Stimulated activated CD4-positive, alpha-beta T cell treated with anti-CD3 and anti-CD28 coated beads, Interleukin-1b, Interleukin-23, amount 100 ng/mL, for 1 hour (primary cell): ENCODE data around the gene GRID2IP.
"Not testable (repeated sequence)": the region's sequence is repeated elsewhere in the genome, so short reads cannot be mapped to it uniquely, and the experiment has no call there.

Source experiments
- DNase-seq, 2 donors: peaks; one replicate each; pipeline ENCODE4 v3.0.0-alpha.2; 2020; ENCODE audit warnings: low read depth in 2 of 2

The GRID2IP gene

DNA sequence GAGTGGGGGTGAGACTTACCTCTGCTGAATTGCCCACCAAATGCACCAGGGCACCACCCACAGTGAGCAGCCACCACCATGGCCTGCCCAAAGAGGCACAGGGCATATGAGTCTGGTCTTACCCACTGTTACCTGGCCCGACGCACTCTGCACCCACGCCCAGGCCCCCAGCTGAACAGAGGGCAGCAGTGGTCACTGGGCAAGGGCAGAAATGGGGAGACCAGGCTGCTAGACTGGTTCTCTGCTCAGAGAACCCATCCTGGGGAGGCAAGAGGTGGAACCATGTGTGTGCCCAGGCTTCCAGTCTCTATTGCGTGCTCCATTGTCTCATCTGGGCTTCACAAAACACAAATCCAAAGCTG lies 64.1 kb downstream of the GRID2IP start:
- no peak for DNase-seq

DNA sequence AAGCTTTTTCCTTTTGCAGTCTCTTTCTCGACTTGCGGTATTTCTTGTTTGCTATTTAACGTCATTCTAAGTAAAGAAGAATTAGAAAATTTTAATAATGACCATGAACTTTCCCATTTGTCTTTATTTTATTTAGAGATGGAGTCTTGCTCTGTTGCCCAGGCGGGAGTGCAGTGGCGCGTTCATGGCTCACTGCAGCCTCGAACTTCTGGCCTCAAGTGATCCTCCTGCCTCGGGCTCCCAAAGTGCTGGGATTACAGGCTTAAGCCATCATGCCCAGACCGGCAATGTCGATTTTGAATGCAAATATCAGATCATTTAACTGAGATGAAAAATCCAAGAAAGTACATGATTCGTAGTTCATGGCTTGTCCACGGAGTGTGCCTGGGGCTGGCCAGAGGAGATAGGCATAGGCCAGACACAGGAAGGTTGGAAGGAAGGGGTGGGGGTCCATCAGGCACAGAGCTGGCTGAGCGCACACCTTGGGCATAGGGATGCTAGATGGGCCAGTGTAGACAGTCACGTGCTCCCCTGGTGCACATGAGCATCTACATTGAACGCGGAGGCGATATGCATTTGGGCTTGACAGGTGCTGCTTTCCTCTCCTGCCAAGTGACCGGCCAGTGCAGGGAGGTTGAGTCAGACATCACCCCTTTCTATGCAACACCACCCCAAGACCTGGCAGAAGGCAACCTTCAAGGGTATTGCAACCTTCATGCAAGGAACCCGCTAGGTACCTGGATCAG lies 64.7 kb downstream of the GRID2IP start:
- no peak for DNase-seq

DNA sequence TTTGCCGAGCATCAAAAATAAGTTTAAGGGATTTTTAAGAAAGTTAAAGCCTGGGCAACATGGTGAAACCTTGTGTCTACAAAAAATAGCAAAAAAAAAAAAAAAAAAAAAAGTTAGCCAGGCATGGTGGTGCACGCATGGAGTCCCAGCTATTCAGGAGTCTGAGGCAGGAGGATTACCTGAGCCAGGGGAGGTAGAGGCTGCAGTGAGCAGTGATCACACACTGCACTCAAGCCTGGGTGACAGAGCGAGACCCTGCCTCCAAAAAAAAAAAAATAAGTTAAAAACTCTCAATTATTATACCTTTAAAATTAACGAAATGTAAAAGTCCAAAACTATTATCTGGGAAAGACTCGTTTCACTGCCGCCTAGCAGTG lies 68.5 kb downstream of the GRID2IP start:
- no peak for DNase-seq

DNA sequence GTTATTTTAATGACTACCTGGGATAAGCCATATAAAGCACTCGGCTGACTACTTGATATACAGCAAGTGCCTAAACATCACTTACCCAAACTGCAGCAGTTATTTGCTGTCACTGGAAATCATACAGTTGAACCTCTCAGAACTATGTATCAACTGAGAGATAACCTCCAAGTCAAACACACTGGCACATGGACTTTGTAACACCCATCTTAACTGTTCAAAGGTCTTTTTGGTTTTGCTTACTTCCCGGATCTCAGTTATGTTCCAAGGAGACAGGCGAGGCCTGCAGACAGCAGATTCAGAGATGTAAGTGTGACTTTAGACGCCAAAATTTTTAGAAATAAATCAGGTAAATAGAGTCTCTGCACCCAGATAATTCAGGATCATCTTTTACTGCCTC lies 69.0 kb downstream of the GRID2IP start:
- DNase-seq, result no peak

DNA sequence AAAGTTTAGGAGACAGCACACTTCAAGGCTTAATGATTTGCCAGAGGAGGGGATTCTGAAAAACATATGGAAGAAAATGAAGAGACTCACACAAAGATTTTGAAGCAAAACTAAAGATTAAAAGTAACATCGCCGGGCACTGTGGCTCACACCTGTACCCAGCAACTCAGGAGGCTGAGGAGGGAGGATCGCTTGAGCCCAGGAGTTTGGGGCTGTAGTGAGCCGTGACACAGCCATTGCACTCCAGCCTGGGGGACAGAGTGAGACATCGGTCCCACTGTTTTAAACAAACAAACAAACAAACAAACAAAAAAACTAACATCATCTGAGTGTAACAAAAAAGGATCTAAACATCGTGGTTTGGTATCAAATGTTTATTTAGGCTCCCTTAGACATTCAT lies 69.8 kb downstream of the GRID2IP start:
- no peak for DNase-seq

DNA sequence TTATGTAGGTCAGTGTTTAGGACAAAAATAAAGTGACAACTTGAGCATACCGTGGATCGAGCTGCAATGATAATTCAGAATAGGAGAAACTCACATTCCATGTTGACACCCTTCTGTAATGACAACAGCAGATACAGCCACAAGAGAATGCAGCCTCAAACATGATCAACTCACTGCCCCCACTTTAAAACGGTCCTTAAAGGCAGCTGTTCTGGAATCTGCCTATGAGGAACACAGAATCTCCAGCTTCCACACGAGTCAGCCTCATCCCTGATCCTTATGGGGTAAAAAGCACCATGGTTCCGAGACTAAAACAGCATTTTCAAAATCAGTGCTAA lies 71.0 kb downstream of the GRID2IP start:
- no peak for DNase-seq

DNA sequence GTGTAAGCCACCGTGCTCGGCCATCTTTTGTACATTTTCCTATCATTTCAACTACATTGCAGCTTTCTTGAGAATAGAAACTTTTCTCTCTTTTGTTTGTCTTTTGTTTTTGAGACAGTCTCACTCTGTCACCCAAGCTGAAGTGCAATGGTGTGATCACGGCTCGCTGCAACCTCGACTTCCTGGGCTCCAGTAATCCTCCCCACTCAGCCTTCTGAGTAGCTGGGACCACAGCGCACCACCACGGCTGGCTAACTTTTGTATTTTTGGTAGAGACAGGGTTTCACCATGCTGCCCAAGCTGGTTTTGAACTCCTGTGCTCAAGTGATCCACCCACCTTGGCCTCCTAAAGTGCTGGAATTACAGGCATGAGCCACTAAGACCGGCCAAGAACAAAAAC lies 72.2 kb downstream of the GRID2IP start:
- no peak for DNase-seq

DNA sequence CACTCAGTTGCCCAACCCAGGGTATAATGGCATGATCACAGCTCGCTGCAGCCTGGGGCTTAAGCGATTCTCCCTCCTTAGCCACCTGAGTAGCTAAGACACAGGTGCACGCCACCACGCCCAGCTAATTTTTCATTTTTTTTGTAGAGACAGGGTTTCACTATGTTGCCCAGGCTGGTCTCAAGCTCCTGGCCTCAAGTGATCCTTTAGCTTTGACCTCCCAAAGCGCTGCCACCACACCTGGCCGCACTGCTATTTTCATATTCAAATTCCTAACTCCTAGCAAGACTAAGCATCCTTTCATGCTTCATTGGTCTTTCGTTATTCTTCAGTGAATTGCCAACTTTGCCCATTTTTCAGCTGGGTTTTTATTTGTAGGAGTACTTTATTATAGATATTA lies 73.1 kb downstream of the GRID2IP start:
- no peak for DNase-seq

DNA sequence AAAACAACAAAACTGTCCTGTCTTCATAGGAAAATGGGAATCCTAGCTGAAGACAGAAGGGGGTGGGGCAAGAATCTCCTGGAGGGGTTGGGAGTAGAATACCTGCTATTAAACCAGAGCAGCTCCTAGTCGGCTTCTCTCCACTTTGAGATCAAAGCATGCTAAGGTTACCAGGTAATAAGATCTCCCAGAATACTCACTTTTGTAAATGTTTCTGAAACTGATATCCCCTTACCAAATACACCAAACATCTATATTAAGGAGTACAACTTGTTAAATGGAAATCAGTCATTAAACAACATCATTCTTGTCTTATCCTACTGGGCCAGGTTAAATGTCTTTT lies 74.0 kb downstream of the GRID2IP start:
- DNase-seq, result no peak

DNA sequence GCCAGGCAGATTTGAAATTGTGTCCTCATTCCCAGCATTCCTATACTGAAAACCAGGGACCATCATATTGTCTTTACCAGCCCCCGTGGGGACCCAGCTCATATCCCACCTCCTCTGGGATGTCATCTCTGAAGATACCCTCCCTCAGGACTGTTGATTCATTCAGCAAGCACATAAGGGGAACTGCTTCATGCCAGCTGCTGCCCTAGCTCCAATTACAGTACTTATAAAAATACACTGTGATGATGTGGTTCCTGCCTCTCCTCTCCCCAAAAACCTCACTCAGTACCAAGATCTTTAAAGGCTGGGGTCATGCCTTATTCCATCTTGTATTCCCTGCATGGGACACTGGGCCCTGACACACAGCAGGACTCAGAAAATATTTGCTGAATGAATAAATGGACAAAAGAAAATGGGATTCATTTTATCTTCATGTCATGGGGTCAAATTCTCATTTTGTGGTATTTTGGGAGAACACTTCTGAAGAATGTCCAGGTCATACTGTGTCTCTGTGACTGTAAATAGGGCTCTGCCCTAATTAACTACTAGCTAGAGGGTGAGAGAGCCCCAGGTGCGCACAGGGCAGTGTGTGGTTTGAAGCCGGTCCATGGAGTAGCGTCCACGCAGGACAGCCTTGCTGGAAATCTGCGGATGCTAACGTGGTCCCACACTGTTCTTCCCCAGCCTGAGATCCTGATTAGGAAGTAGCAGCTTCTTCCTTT lies 74.5 kb downstream of the GRID2IP start:
- no peak for DNase-seq

DNA sequence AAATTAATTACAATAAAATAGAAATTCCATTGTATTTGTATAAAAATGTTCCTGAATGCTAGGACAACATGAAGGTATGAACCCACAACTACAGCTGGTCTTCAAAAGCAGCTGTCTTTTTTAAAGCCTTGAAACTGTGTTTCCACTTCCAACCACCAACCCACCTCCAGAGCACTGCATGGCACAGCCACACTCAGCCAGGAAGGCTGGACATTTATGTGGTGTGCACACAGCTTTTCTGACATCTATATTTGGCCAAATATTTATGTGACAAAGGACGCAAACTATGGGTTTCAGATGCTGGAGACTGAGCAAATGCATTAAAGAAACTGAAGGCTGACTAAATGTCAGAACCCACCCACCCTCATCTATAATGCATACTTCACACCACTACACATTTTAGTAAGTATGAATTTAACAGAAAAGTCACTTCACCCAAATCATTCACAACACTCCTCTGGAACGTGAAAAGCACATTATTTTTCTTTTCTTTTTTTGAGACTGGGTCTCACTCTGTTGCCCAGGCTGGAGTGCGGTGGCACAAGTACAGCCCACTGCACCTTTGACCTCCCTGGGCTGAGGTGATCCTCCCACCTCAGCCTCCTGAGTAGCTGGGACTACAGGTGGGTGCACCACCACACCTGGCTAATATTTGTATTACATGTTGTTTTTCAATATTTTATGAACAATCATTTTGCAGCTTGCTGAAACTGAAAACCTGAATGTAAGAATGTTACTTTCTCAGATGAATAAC lies 75.7 kb downstream of the GRID2IP start:
- DNase-seq, result no peak

DNA sequence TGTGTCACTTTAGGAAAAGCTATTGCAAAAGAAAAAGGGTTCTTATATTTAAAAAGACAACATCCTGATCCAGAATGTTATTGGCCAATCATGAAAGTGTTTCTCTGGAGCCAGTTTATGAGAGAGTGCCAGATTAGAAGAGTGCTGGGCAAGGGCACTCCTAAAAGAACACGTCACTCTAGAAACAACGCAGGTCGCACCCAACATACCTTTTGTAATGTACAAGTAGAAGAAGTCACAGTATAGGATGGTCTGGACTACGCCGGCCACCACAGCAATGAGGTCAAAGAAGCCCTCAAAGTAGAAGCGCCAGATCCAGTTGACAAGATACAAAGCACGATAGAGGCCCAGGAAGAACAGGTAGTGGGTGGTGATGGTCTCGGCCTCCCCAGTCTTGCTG lies 85.4 kb downstream of the GRID2IP start:
- no peak for DNase-seq

DNA sequence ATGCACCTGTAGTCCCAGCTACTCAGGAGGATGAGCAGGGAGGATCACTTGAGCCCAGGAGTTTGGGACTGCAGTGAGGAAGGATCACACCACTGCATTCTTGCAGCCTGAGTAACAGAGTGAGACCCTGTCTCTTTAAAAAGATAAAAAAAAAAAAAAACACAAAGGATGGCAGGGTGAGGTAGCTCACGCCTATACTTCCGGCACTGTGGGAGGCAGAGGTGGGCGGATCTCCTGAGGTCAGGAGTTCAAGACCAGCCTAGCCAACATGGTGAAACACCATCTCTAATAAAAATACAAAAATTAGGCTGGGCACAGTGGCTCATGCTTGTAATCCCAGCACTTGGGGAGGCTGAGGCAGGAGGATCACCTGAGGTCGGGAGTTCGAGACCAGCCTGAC lies 87.7 kb downstream of the GRID2IP start:
- not testable (repeated sequence) for DNase-seq

DNA sequence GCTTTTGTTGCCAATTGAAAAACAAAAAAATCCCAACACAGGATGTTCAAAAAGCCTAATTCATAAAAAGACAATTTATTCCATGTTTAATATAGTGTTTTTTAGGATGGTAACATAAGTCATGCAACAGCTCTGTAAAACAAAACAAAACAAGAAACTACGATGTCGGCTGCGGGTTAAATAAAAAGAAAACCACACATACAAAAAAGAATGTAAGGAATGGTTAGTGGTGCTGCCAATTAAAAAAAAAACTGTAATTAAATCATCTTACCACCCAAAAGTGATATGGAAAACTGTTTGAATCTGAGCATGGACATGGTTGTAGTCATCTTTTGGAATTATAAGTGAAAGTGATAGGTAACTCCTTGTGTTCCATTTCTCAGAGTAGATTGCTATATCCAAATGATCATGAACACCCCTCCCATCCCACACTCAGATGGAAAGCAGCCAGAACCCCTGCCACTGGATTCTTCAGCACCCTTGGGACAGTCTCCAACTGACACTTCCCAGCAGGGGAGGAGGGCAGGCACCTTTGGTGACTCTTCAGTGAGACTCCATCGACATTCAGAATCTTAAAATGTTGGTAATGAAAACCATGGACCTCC lies 89.2 kb downstream of the GRID2IP start:
- DNase-seq, result no peak

DNA sequence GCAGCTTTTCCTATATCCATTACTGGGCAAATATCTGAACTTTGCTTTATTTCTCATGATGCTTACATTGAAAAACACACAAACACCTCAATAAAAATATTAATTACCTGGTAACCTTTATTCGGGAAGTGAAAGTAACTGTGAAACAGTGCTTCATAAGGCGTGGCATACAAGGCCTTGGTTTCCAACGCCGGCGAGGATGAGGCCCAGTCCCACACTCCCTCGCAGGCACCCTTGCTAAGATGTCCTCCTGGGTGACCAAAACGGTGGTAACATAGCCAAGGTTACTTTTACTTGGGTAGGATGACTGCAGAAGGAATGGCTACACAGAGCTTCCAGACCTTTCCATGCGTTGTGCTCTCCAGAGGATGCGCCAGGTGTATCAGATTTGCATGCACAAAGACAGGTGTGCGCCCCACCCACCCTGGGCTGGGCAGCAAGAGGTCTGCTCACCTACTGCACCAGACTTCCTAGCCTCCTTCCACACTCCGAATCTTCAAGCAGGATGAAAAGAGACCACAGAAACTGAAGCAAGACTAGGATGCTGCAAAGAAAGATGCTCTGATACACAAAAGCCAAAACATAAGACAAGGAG lies 90.2 kb downstream of the GRID2IP start:
- DNase-seq, result no peak

DNA sequence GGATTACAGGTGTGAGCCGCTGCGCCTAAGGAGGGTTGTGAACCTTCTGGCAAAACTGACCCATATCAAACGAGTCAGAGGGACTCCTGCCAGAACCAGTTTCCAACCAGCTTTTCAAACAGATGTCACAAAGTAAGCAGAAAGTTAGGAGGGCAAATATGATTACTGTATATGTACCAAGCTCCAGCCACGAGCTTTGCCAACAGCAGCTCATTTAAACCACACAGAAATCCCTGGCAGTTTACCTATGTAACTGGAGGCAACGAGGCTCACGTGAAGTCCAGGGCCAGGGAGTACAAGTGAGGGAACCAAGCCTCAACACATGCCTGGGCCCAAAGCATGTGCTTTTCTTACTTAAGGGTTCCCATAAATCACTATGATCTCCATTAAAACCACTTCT lies 91.0 kb downstream of the GRID2IP start:
- DNase-seq, result no peak

DNA sequence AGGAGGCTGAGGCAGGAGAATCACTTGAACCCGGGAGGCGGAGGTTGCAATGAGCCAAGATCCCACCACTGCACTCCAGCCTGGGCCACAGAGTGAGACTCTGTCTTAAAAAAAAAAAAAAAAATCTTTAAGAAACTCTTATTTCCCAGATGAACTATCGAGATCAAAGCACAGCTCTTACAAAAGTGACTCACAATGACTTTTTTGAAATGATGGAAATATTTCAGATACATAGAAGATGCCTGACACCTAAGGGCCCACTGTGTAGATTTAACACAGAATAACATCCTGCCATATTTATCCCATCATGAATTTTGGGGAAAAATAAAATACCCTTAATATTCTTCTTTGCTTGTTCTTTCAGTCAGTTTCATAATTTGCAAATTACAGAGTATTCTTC lies 92.6 kb downstream of the GRID2IP start:
- not testable (repeated sequence) for DNase-seq

DNA sequence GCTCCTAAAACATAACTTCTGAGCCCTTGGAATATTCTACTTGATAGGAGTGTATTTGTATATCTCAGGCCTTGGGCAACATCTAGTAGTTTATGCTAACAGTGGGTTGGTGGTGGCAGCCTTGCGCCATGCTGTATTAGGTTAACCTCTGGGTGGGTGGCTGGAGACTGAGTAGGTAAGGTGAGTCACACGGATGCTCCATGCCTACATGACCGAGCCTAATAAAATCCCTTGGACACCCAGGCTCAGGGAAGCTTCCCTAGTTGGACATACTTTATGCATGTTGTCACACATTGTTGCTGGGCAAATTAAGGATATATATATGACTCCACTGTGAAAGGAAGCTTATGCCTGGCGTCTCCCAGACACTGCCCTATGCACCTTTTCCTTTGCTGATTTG lies 97.5 kb downstream of the GRID2IP start:
- DNase-seq, result no peak

DNA sequence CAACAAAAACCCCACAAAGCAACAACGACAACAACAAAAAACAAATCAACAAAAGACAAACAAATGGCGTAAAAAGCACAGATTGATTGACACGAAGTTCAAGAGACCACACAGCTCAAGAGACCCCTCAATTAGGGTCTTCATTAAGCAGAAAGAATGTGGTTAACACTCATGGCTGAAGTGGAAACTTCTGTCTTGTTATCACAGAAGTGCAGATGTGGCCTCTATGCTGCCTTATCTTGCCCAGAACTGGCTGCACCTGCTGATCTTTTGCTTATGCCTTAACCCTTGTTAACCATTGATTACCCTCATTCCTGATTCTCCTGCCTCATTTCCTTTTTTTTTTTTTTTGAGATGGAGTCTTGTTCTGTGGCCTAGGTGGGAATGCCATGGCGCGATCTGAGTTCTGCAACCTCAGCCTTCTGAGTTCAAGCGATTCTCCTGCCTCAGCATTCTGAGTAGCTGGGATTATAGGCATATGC lies 100.0 kb downstream of the GRID2IP start:
- DNase-seq, result no peak

DNA sequence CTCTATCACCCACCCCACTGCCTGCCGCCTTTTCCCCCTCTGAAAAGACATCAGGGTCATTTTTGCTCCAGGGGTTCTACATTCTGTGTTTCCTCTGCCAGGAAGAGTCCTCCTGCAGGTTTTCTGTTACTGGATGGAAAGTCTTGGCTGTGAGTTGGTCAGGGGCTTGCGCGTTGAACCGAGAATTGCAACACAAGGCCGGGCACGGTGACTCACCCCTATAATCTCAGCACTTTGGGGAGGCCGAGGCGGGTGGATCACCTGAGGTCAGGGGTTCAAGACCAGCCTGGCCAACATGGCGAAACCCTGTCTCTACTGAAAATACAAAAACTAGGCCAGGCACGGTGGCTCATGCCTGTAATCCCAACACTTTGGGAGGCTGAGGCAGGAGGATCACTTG lies 100.7 kb downstream of the GRID2IP start:
- not testable (repeated sequence) for DNase-seq

DNA sequence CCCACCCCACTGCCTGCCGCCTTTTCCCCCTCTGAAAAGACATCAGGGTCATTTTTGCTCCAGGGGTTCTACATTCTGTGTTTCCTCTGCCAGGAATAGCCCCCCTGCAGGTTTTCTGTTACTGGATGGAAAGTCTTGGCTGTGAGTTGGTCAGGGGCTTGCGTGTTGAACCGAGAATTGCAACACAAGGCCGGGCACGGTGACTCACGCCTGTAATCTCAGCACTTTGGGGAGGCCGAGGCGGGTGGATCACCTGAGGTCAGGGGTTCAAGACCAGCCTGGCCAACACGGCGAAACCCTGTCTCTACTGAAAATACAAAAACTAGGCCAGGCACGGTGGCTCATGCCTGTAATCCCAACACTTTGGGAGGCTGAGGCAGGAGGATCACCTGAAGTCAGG lies 101.4 kb downstream of the GRID2IP start:
- DNase-seq, result not testable (repeated sequence)

DNA sequence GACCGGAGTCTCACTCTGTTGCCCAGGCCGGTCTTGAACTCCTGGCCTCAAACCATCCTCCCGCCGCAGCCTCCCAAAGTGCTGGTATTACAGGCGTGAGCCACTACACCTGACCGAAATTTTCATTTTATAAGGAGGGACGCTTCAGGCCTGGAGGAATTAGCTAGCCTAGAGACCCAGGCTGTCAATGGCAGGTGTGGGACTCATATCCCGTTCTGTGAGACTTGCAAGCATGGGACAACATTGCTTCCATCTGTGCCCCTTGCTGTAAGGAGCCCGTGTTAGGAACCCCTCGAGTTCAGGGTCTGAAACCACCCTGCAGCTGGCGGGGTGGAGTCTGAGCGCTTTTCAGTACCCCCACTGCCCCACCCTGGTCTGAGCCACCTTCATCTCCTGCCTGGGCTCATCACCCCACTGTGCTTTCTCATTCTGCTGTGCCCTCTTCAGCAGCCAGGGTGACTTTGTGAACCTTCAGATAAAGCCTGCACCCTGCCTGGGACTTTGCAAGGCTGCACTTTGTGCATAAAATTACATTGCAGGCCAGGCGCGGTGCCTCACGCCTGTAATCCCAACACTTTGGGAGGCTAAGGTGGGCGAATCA lies 102.2 kb downstream of the GRID2IP start:
- DNase-seq, result no peak
